HG03378 (cell line): ENCODE data around the gene SUPT7L.
A peak's percentile ranks its signal among the peaks of the same experiment; 100 is the strongest.
"Not testable (repeated sequence)": the region's sequence is repeated elsewhere in the genome, so short reads cannot be mapped to it uniquely, and the experiment has no call there.

Experiments used
- ATAC-seq: cut with Tn5 transposase; IDR thresholded peaks from one replicate; pipeline ENCODE4 v1.9.1; 2021; ENCODE audit warnings: mild to moderate bottlenecking, moderate library complexity; ENCODE audit not compliant: unreplicated experiment

Gene SUPT7L

GRCh38 chr2:27640722-27641245 is 22.6 kb downstream of the SUPT7L start:
- ATAC-seq = no peak

GRCh38 chr2:27638709-27639108 is 24.7 kb downstream of the SUPT7L start:
- ATAC-seq = no peak

GRCh38 chr2:27638037-27638637 is 25.3 kb downstream of the SUPT7L start:
- ATAC-seq = no peak

- no peak for ATAC-seq
Measured at GRCh38 chr2:27636766-27637165, 26.6 kb downstream of the SUPT7L start.

GRCh38 chr2:27634291-27634690 is 29.1 kb downstream of the SUPT7L start:
- ATAC-seq = no peak

- not testable (repeated sequence) for ATAC-seq
Measured at GRCh38 chr2:27630257-27630656, 33.2 kb downstream of the SUPT7L start.

- ATAC-seq = peak; percentile 88
Measured at GRCh38 chr2:27628767-27629709, 34.4 kb downstream of the SUPT7L start, which contains the start of the genes CCDC121 and GPN1. TSS of gene CCDC121 (minus strand) at chr2:27629012. CDS start at chr2:27627799, 1,213 bp downstream. TSS of gene GPN1 (plus strand) at chr2:27629050. CDS start at chr2:27629059, 9 bp downstream.

- ATAC-seq = peak; percentile 20
Measured at GRCh38 chr2:27627963-27628766, 35.2 kb downstream of the SUPT7L start.

- ATAC-seq = not testable (repeated sequence)
Measured at GRCh38 chr2:27626921-27627320, 36.5 kb downstream of the SUPT7L start.

- not testable (repeated sequence) for ATAC-seq
Measured at GRCh38 chr2:27626323-27626722, 37.1 kb downstream of the SUPT7L start.

GRCh38 chr2:27624943-27625342 is 38.5 kb downstream of the SUPT7L start:
- ATAC-seq = no peak

- no peak for ATAC-seq
Measured at GRCh38 chr2:27622921-27623384, 40.5 kb downstream of the SUPT7L start.

GRCh38 chr2:27621524-27621923 is 41.9 kb downstream of the SUPT7L start:
- no peak for ATAC-seq

GRCh38 chr2:27615316-27615715 is 48.1 kb downstream of the SUPT7L start:
- ATAC-seq = no peak

GRCh38 chr2:27613985-27614384 is 49.4 kb downstream of the SUPT7L start:
- ATAC-seq = no peak

- ATAC-seq = no peak
Measured at GRCh38 chr2:27606611-27607010, 56.8 kb downstream of the SUPT7L start.
